ENCODE data around the gene LIN52. TPM values are rescaled to one million over a fixed set of nuclear protein-coding genes. Genes with fewer than 3 reads are reported as not detected.
"Not testable (repeated sequence)": the region's sequence is repeated elsewhere in the genome, so short reads cannot be mapped to it uniquely, and the experiment has no call there.

Gene LIN52
- total RNA-seq, 1 experiment from 2014 or later = 6.7 TPM

GRCh38 chr14:74109369-74109768, 24.6 kb downstream of the LIN52 start:
- H3K27me3 ChIP-seq (ENCODE audit: control insufficient read depth, insufficient read depth, low read length) = no peaks in the 10 kb centered on the region
- H3K27ac ChIP-seq (ENCODE audit: low read length) = no peak overlapping the region
- ATAC-seq (no peak), DNase-seq (ENCODE audit: low read depth, low spot score) (no peak)
- TF ChIP-seq POLR2AphosphoS5 (IDR thresholded peaks at IDR 0.05; ENCODE audit: low read depth, low read length) (no peak), SIN3A (IDR thresholded peaks at IDR 0.05; ENCODE audit: borderline replicate concordance, insufficient read depth, low read depth, low read length) (no peak), REST (IDR thresholded peaks at IDR 0.05; ENCODE audit: insufficient read depth in 1 of 2, low read depth in 2 of 2, low read length in 1 of 2) (no peak), TCF7L2 (IDR thresholded peaks at IDR 0.05; ENCODE audit: low read depth, low read length) (no peak)
- intact Hi-C loops (cut with micrococcal nuclease; ENCODE audit: unreplicated experiment) (no loop called here), in situ Hi-C loops (cut with HindIII; ENCODE audit: low pct_unique_long_range_greater_than_20kb, low sequenced_read_pairs) (no loop called here)
- ChIA-PET CTCF (no interaction called here), POLR2A (no interaction called here)
- BruUV-seq (replicated peaks) = no TSS peak
- no peaks in the 10 kb centered on the region for H3K9me3 ChIP-seq (ENCODE audit: control insufficient read depth, insufficient read depth, low read depth, low read length)
- no peaks in the 10 kb centered on the region for H3K36me3 ChIP-seq (ENCODE audit: control insufficient read depth, insufficient read depth, low read length)
- H3K4me3 ChIP-seq (ENCODE audit: low read depth in 2 of 2, low read length in 2 of 2) = no peak overlapping the region
- no peaks in the 10 kb centered on the region for H3K4me1 ChIP-seq (ENCODE audit: control insufficient read depth, insufficient read depth, low read length)

GRCh38 chr14:74111395-74112216, 26.9 kb downstream of the LIN52 start:
- DNase-seq (ENCODE audit: low read depth, low spot score) = peak; percentile 5
- H3K36me3 ChIP-seq (ENCODE audit: control insufficient read depth, insufficient read depth, low read length); POLR2A ChIA-PET; BruUV-seq (replicated peaks); H3K27me3 ChIP-seq (ENCODE audit: control insufficient read depth, insufficient read depth, low read length); H3K4me1 ChIP-seq (ENCODE audit: control insufficient read depth, insufficient read depth, low read length); H3K9me3 ChIP-seq (ENCODE audit: control insufficient read depth, insufficient read depth, low read depth, low read length); ATAC-seq; in situ Hi-C loops (cut with HindIII; ENCODE audit: low pct_unique_long_range_greater_than_20kb, low sequenced_read_pairs); H3K4me3 ChIP-seq (ENCODE audit: low read depth in 2 of 2, low read length in 2 of 2); H3K27ac ChIP-seq (ENCODE audit: low read length): not testable (repeated sequence)
- CTCF ChIA-PET = interaction anchor here (0.6 to 0.7 kb wide), 3 partner anchors 22 to 141 kb away, joined by 3 read pairs; no protein-coding TSS in a partner anchor
- intact Hi-C loops (cut with micrococcal nuclease; ENCODE audit: unreplicated experiment) = loop anchor here (2.0 kb wide), 1 partner anchor 139 kb away; no protein-coding TSS in a partner anchor
- peak; percentile 63 for TF ChIP-seq CTCF (IDR thresholded peaks at IDR 0.05)

GRCh38 chr14:74125487-74125886, 40.7 kb downstream of the LIN52 start:
- H3K27me3 ChIP-seq (ENCODE audit: control insufficient read depth, insufficient read depth, low read length); POLR2A ChIA-PET; ATAC-seq; H3K9me3 ChIP-seq (ENCODE audit: control insufficient read depth, insufficient read depth, low read depth, low read length); DNase-seq (ENCODE audit: low read depth, low spot score); H3K4me3 ChIP-seq (ENCODE audit: low read depth in 2 of 2, low read length in 2 of 2); H3K36me3 ChIP-seq (ENCODE audit: control insufficient read depth, insufficient read depth, low read length); in situ Hi-C loops (cut with HindIII; ENCODE audit: low pct_unique_long_range_greater_than_20kb, low sequenced_read_pairs); H3K4me1 ChIP-seq (ENCODE audit: control insufficient read depth, insufficient read depth, low read length); CTCF ChIA-PET; BruUV-seq (replicated peaks); H3K27ac ChIP-seq (ENCODE audit: low read length); intact Hi-C loops (cut with micrococcal nuclease; ENCODE audit: unreplicated experiment): not testable (repeated sequence)

Data from Panc1 (cell line).